BLaER1 (cell line): ENCODE data around the gene GDPGP1.

Experiments
- H3K27ac ChIP-seq: shearing (Covaris generic); formaldehyde crosslinking; 2 replicates; pipeline ENCODE4 v1.8.1; 2022
- H3K27me3 ChIP-seq: shearing (Covaris generic); formaldehyde crosslinking; 2 replicates; pipeline ENCODE4 v1.8.1; 2022
- H3K36me3 ChIP-seq: shearing (Covaris generic); formaldehyde crosslinking; 2 replicates; pipeline ENCODE4 v1.8.1; 2022
- H3K4me1 ChIP-seq: shearing (Covaris generic); formaldehyde crosslinking; 2 replicates; pipeline ENCODE4 v1.8.1; 2022
- H3K4me2 ChIP-seq: shearing (Covaris generic); formaldehyde crosslinking; 2 replicates; pipeline ENCODE4 v1.8.1; 2022
- H3K4me3 ChIP-seq: shearing (Covaris generic); formaldehyde crosslinking; 2 replicates; pipeline ENCODE4 v1.8.1; 2022
- H3K9ac ChIP-seq: shearing (Covaris generic); formaldehyde crosslinking; 2 replicates; pipeline ENCODE4 v1.8.1; 2022
- H3K9me3 ChIP-seq: shearing (Covaris generic); formaldehyde crosslinking; 2 replicates; pipeline ENCODE4 v1.8.1; 2022
- H4K20me1 ChIP-seq: shearing (Covaris generic); formaldehyde crosslinking; 2 replicates; pipeline ENCODE4 v1.8.1; 2022
- Cebpa-rat ChIP-seq: shearing (Covaris generic); IDR thresholded peaks from 2 replicates; pipeline ENCODE4 v1.8.1; 2022

Gene GDPGP1

DNA sequence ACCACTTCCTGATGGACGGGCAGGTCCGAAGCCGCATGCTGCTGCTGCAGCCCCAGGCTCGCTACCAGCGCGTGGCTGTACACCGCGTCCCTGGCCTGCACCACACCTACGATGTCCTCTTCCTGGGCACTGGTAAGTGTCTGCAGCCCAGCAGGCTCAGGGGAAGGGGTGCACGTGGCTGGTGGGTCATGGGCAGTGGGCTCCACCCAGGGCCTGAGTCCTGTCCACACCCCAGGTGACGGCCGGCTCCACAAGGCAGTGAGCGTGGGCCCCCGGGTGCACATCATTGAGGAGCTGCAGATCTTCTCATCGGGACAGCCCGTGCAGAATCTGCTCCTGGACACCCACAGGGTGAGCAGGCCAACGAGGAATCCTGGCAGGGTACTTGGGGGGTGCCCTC lies 9.0 kb upstream of the GDPGP1 start:
- H3K9me3 ChIP-seq = no peaks in the 10 kb centered on the region
- H3K27ac ChIP-seq = peak overlapping the region; percentile 35; the same call in 1 of the 2 replicates
- peaks cover 55% of the 10 kb centered on the region for H3K4me1 ChIP-seq
- no peaks in the 10 kb centered on the region for H3K27me3 ChIP-seq
- H3K4me2 ChIP-seq = peak overlapping the region; percentile 62
- H4K20me1 ChIP-seq = peaks cover 37% of the 10 kb centered on the region
- H3K4me3 ChIP-seq = no peak overlapping the region
- TF ChIP-seq Cebpa-rat = no peak
- H3K9ac ChIP-seq = no peak overlapping the region
- peaks cover 94% of the 10 kb centered on the region for H3K36me3 ChIP-seq

DNA sequence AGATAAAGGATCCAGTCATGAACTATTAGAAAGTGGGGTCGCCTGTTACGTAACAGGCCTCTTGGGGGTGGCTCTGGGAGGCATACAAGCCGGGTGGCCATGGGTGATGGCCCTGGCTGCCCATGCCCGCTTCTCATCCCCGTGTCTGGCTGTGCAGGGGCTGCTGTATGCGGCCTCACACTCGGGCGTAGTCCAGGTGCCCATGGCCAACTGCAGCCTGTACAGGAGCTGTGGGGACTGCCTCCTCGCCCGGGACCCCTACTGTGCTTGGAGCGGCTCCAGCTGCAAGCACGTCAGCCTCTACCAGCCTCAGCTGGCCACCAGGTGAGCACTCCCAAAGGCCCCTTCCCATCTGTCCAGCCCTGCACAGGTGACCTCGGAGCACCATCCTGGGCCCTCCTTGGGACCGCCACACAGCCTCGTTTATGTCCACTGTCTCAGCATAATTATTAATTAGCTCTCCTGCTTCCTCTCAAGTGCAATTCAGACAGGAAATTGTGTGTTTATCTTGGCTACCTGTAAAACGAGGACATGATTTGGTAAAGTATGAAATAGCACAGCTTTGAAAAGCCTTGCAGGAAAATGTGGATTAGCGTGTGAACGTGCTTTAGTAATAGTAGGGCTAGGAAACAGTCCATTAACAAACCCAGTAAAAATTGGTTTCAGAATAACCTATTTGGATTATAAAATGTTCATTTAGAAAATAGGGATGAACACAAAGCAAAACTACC lies 8.3 kb upstream of the GDPGP1 start:
- no peak for TF ChIP-seq Cebpa-rat
- peaks cover 58% of the 10 kb centered on the region for H3K4me1 ChIP-seq
- H3K27ac ChIP-seq = no peak overlapping the region
- H3K36me3 ChIP-seq = peaks cover 97% of the 10 kb centered on the region
- no peak overlapping the region for H3K9ac ChIP-seq
- H4K20me1 ChIP-seq = peaks cover 39% of the 10 kb centered on the region
- no peak overlapping the region for H3K4me2 ChIP-seq
- no peaks in the 10 kb centered on the region for H3K9me3 ChIP-seq
- no peaks in the 10 kb centered on the region for H3K27me3 ChIP-seq
- H3K4me3 ChIP-seq = no peak overlapping the region

DNA sequence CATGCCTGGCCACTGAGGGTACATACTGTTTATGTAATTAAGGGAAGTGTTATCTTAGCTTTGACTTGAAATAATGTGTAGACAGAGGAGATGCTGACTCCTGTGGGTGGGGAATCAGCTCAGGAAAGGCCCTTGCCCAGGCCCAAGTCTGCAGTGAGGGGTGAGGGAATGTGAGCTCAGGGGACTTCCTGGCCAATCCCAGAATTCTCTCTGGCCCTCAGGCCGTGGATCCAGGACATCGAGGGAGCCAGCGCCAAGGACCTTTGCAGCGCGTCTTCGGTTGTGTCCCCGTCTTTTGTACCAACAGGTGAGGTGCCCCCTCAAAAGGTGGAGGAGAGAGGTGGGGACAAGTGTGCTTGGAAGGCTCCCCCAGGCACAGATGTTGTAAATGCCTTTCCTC lies 6.7 kb upstream of the GDPGP1 start:
- Histone ChIP-seq H3K9me3 (no peaks in the 10 kb centered on the region), H3K27me3 (no peaks in the 10 kb centered on the region), H3K4me1 (peaks cover 58% of the 10 kb centered on the region), H4K20me1 (peaks cover 48% of the 10 kb centered on the region), H3K36me3 (peaks cover 85% of the 10 kb centered on the region), H3K27ac (no peak overlapping the region), H3K4me3 (no peak overlapping the region), H3K9ac (no peak overlapping the region), H3K4me2 (no peak overlapping the region)
- no peak for TF ChIP-seq Cebpa-rat

DNA sequence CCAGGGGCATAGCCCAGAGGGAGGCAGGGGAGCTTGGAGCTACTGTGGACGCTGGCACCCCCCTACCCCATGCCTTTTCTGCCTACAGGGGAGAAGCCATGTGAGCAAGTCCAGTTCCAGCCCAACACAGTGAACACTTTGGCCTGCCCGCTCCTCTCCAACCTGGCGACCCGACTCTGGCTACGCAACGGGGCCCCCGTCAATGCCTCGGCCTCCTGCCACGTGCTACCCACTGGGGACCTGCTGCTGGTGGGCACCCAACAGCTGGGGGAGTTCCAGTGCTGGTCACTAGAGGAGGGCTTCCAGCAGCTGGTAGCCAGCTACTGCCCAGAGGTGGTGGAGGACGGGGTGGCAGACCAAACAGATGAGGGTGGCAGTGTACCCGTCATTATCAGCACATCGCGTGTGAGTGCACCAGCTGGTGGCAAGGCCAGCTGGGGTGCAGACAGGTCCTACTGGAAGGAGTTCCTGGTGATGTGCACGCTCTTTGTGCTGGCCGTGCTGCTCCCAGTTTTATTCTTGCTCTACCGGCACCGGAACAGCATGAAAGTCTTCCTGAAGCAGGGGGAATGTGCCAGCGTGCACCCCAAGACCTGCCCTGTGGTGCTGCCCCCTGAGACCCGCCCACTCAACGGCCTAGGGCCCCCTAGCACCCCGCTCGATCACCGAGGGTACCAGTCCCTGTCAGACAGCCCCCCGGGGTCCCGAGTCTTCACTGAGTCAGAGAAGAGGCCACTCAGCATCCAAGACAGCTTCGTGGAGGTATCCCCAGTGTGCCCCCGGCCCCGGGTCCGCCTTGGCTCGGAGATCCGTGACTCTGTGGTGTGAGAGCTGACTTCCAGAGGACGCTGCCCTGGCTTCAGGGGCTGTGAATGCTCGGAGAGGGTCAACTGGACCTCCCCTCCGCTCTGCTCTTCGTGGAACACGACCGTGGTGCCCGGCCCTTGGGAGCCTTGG lies 5.9 kb upstream of the GDPGP1 start:
- Histone ChIP-seq H4K20me1 (peaks cover 51% of the 10 kb centered on the region), H3K9me3 (no peaks in the 10 kb centered on the region), H3K4me3 (no peak overlapping the region), H3K9ac (no peak overlapping the region), H3K27me3 (no peaks in the 10 kb centered on the region), H3K36me3 (peaks cover 77% of the 10 kb centered on the region), H3K4me2 (no peak overlapping the region), H3K4me1 (peaks cover 58% of the 10 kb centered on the region), H3K27ac (no peak overlapping the region)
- TF ChIP-seq Cebpa-rat = no peak

DNA sequence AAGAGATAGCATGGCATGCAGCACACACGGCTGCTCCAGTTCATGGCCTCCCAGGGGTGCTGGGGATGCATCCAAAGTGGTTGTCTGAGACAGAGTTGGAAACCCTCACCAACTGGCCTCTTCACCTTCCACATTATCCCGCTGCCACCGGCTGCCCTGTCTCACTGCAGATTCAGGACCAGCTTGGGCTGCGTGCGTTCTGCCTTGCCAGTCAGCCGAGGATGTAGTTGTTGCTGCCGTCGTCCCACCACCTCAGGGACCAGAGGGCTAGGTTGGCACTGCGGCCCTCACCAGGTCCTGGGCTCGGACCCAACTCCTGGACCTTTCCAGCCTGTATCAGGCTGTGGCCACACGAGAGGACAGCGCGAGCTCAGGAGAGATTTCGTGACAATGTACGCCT lies 5.0 kb upstream of the GDPGP1 start:
- no peak for TF ChIP-seq Cebpa-rat
- no peak overlapping the region for H3K4me2 ChIP-seq
- no peak overlapping the region for H3K9ac ChIP-seq
- no peaks in the 10 kb centered on the region for H3K27me3 ChIP-seq
- H3K4me1 ChIP-seq = peaks cover 50% of the 10 kb centered on the region
- H4K20me1 ChIP-seq = peaks cover 46% of the 10 kb centered on the region
- no peak overlapping the region for H3K4me3 ChIP-seq
- peaks cover 69% of the 10 kb centered on the region for H3K36me3 ChIP-seq
- H3K9me3 ChIP-seq = no peaks in the 10 kb centered on the region
- no peak overlapping the region for H3K27ac ChIP-seq

DNA sequence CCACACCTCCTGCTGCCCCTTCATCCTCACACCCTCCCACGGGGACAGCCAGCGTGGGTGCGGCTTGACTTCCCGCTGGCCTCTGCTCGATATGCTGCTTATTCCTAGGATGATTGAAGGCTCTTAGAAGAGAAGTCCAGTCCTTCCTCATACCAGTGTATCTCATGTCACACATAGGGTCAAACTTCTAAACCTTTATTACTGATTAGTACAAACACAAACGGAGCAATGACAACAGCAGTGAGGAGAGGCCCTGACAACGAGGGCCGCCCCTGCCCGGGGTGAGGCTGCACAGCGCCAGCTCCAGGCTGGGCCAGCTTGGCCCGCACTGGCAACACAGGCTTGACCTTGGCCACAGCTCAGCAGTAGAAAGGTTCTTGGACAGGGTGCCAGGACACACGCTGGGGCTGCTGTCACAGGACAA lies 3.9 kb upstream of the GDPGP1 start:
- H3K4me3 ChIP-seq = no peak overlapping the region; the same call in 1 of the 2 replicates
- H4K20me1 ChIP-seq = peaks cover 35% of the 10 kb centered on the region
- no peak for TF ChIP-seq Cebpa-rat
- H3K36me3 ChIP-seq = peaks cover 57% of the 10 kb centered on the region
- H3K27me3 ChIP-seq = no peaks in the 10 kb centered on the region
- H3K27ac ChIP-seq = peak overlapping the region; percentile 78; the same call in 1 of the 2 replicates
- H3K9ac ChIP-seq = peak overlapping the region; percentile 47; the same call in 1 of the 2 replicates
- peak overlapping the region; percentile 94 for H3K4me2 ChIP-seq
- H3K9me3 ChIP-seq = no peaks in the 10 kb centered on the region
- peaks cover 47% of the 10 kb centered on the region for H3K4me1 ChIP-seq

DNA sequence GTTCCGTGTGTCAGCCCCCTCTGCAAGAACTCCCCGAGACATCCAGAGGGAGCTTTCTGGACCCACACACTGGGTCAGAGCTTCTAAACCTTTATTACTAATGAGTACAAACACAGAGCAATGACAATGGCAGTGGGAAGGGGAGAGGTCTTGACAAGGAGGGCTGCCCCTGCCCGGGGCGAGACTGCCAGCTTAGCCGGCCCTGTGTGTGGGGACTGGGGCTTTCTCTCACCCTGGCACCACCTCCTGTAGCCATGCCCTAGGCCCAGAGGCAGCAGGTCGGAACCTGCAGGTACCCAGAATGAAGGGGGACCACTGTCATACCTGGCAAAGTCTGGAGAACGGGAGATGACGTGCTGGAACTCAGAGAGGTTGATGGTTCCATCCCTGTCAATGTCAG lies 3.4 kb upstream of the GDPGP1 start:
- Histone ChIP-seq H3K4me3 (peak overlapping the region; percentile 87), H3K4me2 (peak overlapping the region; percentile 94)
- TF ChIP-seq Cebpa-rat = no peak

DNA sequence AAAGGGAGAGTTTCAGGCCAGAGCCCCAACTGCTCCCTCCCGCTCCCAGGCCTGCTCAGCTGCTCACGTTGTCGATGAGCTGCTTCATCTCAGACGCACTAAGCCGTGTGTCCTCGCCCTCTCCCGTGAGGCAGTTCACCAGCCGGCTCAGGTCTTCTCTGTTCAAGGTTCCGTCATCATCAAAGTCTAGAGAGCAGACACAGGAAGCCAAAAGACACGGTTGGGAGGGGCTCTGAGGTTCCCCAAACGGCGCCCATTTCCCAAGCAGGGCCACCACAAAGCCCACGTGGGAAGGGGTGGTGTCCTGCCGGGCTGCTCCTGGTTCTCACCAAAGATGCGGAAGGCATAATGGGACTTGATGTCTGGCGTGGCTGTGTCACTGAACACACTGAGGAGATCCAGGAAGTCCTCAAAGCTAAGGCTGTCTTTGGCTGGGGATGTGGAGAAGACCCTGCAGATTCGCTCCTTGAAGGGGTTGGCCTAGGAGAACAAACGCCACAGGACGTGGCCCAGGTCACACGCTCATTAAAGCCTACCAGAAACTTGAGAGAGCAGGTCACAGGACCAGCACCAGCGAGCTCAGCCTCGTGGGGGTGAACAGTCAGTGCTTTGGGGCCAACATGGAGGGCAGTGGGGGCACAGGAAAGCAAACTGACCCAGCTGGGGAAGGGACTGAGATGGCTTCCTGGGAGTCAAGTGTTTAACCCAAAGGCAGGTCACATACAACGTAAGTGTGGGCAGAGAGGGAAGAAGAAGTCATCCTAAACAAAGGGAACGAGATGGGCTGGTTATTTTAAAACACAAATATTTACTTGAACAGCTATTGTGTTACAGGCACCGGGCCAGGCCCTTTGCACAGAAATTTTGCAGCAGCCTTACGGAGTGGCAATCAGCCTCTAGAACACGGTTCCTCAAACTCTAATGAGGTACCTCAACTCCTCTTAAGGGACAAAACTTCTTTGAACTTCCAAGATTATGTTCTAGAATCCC lies 2.7 kb upstream of the GDPGP1 start:
- no peaks in the 10 kb centered on the region for H3K27me3 ChIP-seq
- no peaks in the 10 kb centered on the region for H3K9me3 ChIP-seq
- H3K4me2 ChIP-seq = peak overlapping the region; percentile 94
- no peak for TF ChIP-seq Cebpa-rat
- peaks cover 34% of the 10 kb centered on the region for H4K20me1 ChIP-seq
- H3K36me3 ChIP-seq = peaks cover 48% of the 10 kb centered on the region
- peak overlapping the region; percentile 47 for H3K9ac ChIP-seq
- H3K4me1 ChIP-seq = peaks cover 47% of the 10 kb centered on the region
- H3K27ac ChIP-seq = peak overlapping the region; percentile 78
- peak overlapping the region; percentile 87 for H3K4me3 ChIP-seq

More for the DNA sequence above, 3.4 kb upstream of the GDPGP1 start:
- H3K27ac ChIP-seq = peak overlapping the region; percentile 78
- peaks cover 47% of the 10 kb centered on the region for H3K4me1 ChIP-seq
- H3K9me3 ChIP-seq = no peaks in the 10 kb centered on the region
- peaks cover 52% of the 10 kb centered on the region for H3K36me3 ChIP-seq
- H3K27me3 ChIP-seq = no peaks in the 10 kb centered on the region
- H3K9ac ChIP-seq = peak overlapping the region; percentile 47
- peaks cover 34% of the 10 kb centered on the region for H4K20me1 ChIP-seq

DNA sequence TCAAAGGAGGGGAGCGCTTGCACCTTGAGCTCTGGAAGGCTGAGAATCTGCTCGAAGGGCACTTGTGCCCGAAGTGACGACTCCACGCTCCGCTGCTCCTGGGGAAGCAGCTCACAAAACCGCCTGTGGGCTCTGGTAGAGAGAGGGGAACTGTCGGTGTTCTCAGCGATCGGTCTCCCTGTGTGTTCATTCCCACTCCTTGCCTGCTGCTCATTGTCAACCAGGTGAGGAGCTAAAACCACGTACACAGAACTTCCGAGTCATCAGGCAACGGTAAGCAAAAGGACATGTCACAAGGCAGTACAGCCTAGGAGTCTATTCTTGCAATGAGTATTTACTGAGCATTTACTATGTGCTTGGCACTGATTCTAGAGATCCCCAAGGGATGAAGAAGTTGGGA lies 1.8 kb upstream of the GDPGP1 start:
- Histone ChIP-seq H4K20me1 (peaks cover 34% of the 10 kb centered on the region), H3K9me3 (no peaks in the 10 kb centered on the region), H3K4me1 (peaks cover 47% of the 10 kb centered on the region), H3K4me2 (peak overlapping the region; percentile 94), H3K27ac (peak overlapping the region; percentile 78; the same call in 1 of the 2 replicates), H3K4me3 (peak overlapping the region; percentile 87), H3K27me3 (no peaks in the 10 kb centered on the region), H3K9ac (peak overlapping the region; percentile 81; the same call in 1 of the 2 replicates), H3K36me3 (peaks cover 45% of the 10 kb centered on the region)
- TF ChIP-seq Cebpa-rat = no peak
